GM23338 (cell line): Measurements from ENCODE around the gene IL1RL1. TPM values are rescaled to one million over a fixed set of nuclear protein-coding genes. Genes with fewer than 3 reads are reported as not detected.

ENCODE experiments used
- ATAC-seq: fragments of 200-7000 bp; cut with Tn5 transposase; 3 replicates; pipeline ENCODE4 v1.9.1; 2020
- DNase-seq: peaks from one replicate; pipeline ENCODE4 v3.0.0-alpha.2; 2015; ENCODE audit warnings: low spot score
- H2AFZ ChIP-seq: fragments of 200-600 bp; sonication (generic); 2 replicates; pipeline ENCODE4 v1.8.0; 2016; ENCODE audit warnings: antibody characterized with exemption, mild to moderate bottlenecking, moderate library complexity
- H3F3A ChIP-seq: fragments of 200-600 bp; sonication (generic); replicated peaks from 2 replicates; pipeline ENCODE4 v1.8.0; 2017; ENCODE audit warnings: antibody characterized with exemption, mixed run types, low read depth
- H3K27ac ChIP-seq: fragments of 200-600 bp; sonication (generic); 2 replicates; pipeline ENCODE4 v1.6.1; 2016; ENCODE audit warnings: low read depth
- H3K27me3 ChIP-seq: fragments of 200-600 bp; sonication (generic); 2 replicates; pipeline ENCODE4 v1.8.0; 2016; ENCODE audit warnings: mild to moderate bottlenecking, mixed run types, moderate library complexity; ENCODE audit not compliant: insufficient read depth
- H3K36me3 ChIP-seq: fragments of 200-600 bp; sonication (generic); 2 replicates; pipeline ENCODE4 v1.8.0; 2016; ENCODE audit warnings: mild to moderate bottlenecking; ENCODE audit not compliant: insufficient read depth
- H3K4me1 ChIP-seq: fragments of 200-600 bp; sonication (generic); 2 replicates; pipeline ENCODE4 v1.8.0; 2016; ENCODE audit warnings: mild to moderate bottlenecking, moderate library complexity; ENCODE audit not compliant: insufficient read depth
- H3K4me2 ChIP-seq: fragments of 200-600 bp; sonication (generic); 2 replicates; pipeline ENCODE4 v1.7.1; 2017; ENCODE audit warnings: mixed run types
- H3K4me3 ChIP-seq: fragments of 200-600 bp; sonication (generic); 2 replicates; pipeline ENCODE4 v1.6.1; 2016; ENCODE audit warnings: mixed run types
- H3K79me2 ChIP-seq: fragments of 200-600 bp; sonication (generic); replicated peaks from 2 replicates; pipeline ENCODE4 v1.8.0; 2017; ENCODE audit warnings: mild to moderate bottlenecking; ENCODE audit not compliant: insufficient read depth
- H3K9me2 ChIP-seq: fragments of 200-600 bp; sonication (generic); 2 replicates; pipeline ENCODE4 v1.8.0; 2017; ENCODE audit not compliant: insufficient read depth
- H4K20me1 ChIP-seq: fragments of 200-600 bp; sonication (generic); replicated peaks from 2 replicates; pipeline ENCODE4 v1.8.0; 2017; ENCODE audit warnings: mild to moderate bottlenecking; ENCODE audit not compliant: insufficient read depth
- H3K27ac Mint-ChIP-seq: 2 replicates; pipeline ENCODE4 v1.8.0; 2020; ENCODE audit warnings: inconsistent platforms, mild to moderate bottlenecking, moderate library complexity, mixed read lengths
- H3K27me3 Mint-ChIP-seq: 3 replicates; pipeline ENCODE4 v1.8.0; 2022; ENCODE audit warnings: low read depth, mild to moderate bottlenecking, moderate library complexity, mixed read lengths, inconsistent platforms; ENCODE audit not compliant: insufficient read depth, poor library complexity
- H3K36me3 Mint-ChIP-seq: 3 replicates; pipeline ENCODE4 v1.8.0; 2021; ENCODE audit warnings: low read depth, mild to moderate bottlenecking, inconsistent platforms, moderate library complexity, mixed read lengths
- H3K4me1 Mint-ChIP-seq: 3 replicates; pipeline ENCODE4 v1.8.0; 2020; ENCODE audit warnings: mild to moderate bottlenecking, inconsistent platforms, mixed read lengths
- H3K4me3 Mint-ChIP-seq: 3 replicates; pipeline ENCODE4 v1.8.0; 2021; ENCODE audit warnings: moderate library complexity, mild to moderate bottlenecking, inconsistent platforms, mixed read lengths
- H3K9me3 Mint-ChIP-seq: 3 replicates; pipeline ENCODE4 v1.8.0; 2020; ENCODE audit warnings: moderate library complexity, mild to moderate bottlenecking, inconsistent platforms, mixed read lengths
- CREB1 ChIP-seq: fragments of 250-450 bp; sonication (Bioruptor Pico); IDR thresholded peaks from 2 replicates; pipeline ENCODE4 v1.5.0; 2020; ENCODE audit warnings: low read depth, mild to moderate bottlenecking, moderate library complexity
- ETS1 ChIP-seq: IDR thresholded peaks from 2 replicates; pipeline ENCODE4 v1.6.1; 2016; ENCODE audit warnings: antibody characterized with exemption
- EZH2 ChIP-seq: fragments of 200-600 bp; sonication (generic); IDR thresholded peaks from one replicate; pipeline ENCODE4 v1.8.0; 2017; ENCODE audit warnings: antibody characterized with exemption, mild to moderate bottlenecking, low read depth; ENCODE audit not compliant: unreplicated experiment
- EZH2phosphoT487 ChIP-seq: fragments of 200-600 bp; sonication (generic); IDR thresholded peaks from one replicate; pipeline ENCODE4 v1.8.1; 2018; ENCODE audit warnings: antibody characterized with exemption; ENCODE audit not compliant: unreplicated experiment
- JUNB ChIP-seq: IDR thresholded peaks from one replicate; pipeline ENCODE4 v1.6.1; 2016; ENCODE audit warnings: antibody characterized with exemption; ENCODE audit not compliant: unreplicated experiment
- NANOG ChIP-seq: IDR thresholded peaks from 2 replicates; pipeline ENCODE4 v1.6.1; 2016; ENCODE audit warnings: antibody characterized with exemption, borderline replicate concordance
- POLR2AphosphoS5 ChIP-seq: IDR thresholded peaks from 2 replicates; pipeline ENCODE4 v1.6.1; 2016; ENCODE audit warnings: antibody characterized with exemption, low read depth
- STAT1 ChIP-seq: IDR thresholded peaks from one replicate; pipeline ENCODE4 v1.6.1; 2016; ENCODE audit warnings: antibody characterized with exemption; ENCODE audit not compliant: unreplicated experiment
- ZNF331 ChIP-seq: fragments of 250-450 bp; sonication (Bioruptor Pico); IDR thresholded peaks from 2 replicates; pipeline ENCODE4 v1.5.0; 2020; ENCODE audit warnings: low read depth, mild to moderate bottlenecking, moderate library complexity
- ZNF462 ChIP-seq: fragments of 250-450 bp; sonication (Bioruptor Pico); IDR thresholded peaks from 2 replicates; pipeline ENCODE4 v1.5.0; 2020; ENCODE audit warnings: mild to moderate bottlenecking, moderate library complexity
- polyA plus RNA-seq: library from polyadenylated mRNA; unstranded; fragments of >200 nt; fragmentation: Nextera tagmentation; extraction: Ambion mirVana; gene quantifications from 2 replicates; pipeline ENCODE4 v1.2.1, GENCODE V29; 2016
- total RNA-seq: library from RNA; depleted of rRNA; stranded (reverse); fragments of >200 nt; shearing (Covaris generic); gene quantifications from 2 replicates; pipeline ENCODE4 v1.2.3, GENCODE V29; 2014
- TF ChIP-seq, protein P1 (sequence below), 2 experiments: fragments of 200-600 bp in 1 of 2; sonication (generic) in 1 of 2; conservative IDR thresholded peaks; 2 replicates each; pipeline versions ENCODE4 v1.5.1 to v1.6.1; 2016 to 2017; ENCODE audit warnings: antibody characterized with exemption in 2 of 2, low read depth in 2 of 2, mild to moderate bottlenecking in 2 of 2, moderate library complexity in 1 of 2

IL1RL1 gene
- total and polyA plus RNA-seq, 2 experiments from 2014 or later: not detected

DNA sequence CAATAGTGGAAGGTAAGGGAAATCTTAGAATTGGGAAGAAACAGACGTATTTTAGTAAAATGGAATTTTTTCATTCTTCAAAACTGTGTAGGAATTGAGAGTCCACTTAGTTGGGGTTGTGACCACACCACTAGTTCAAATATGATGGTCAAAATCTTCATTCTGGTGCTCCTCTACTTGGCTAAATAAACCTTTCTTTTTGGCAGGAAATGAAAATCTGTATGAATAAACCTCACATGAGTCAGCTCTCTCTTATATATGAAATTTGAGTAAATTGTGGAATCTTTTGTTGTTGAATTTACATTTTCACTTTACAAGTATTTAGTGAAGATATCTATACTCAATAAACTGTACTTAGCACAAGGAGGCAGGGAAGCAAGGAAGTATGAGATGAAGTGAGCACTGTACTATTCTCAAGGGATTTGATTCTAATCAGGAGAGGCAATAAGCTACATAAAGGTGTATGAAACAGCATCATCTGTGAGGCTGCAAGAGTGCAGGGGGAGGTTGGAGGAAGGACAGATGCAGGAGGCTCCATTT is 64.8 kb downstream of the IL1RL1 start:
- no peaks in the 10 kb centered on the region; the same call in 1 of the 2 replicates for H3K36me3 ChIP-seq
- DNase-seq (no peak), ATAC-seq (no peak)
- Mint-ChIP-seq H3K4me3 (no peak overlapping the region), H3K9me3 (peaks cover 50% of the 10 kb centered on the region), H3K36me3 (peaks cover 16% of the 10 kb centered on the region), H3K27me3 (no peaks in the 10 kb centered on the region), H3K27ac (no peak overlapping the region), H3K4me1 (no peaks in the 10 kb centered on the region)
- H3K27me3 ChIP-seq: no peaks in the 10 kb centered on the region
- no peaks in the 10 kb centered on the region for H4K20me1 ChIP-seq
- no peaks in the 10 kb centered on the region for H3K4me1 ChIP-seq
- no peaks in the 10 kb centered on the region for H3K9me2 ChIP-seq
- H3K27ac ChIP-seq: no peak overlapping the region
- H3K4me2 ChIP-seq: no peak overlapping the region
- no peak overlapping the region for H2AFZ ChIP-seq
- H3F3A ChIP-seq: no peaks in the 10 kb centered on the region
- no peak overlapping the region for H3K4me3 ChIP-seq
- H3K79me2 ChIP-seq: no peaks in the 10 kb centered on the region
- TF ChIP-seq CREB1 (CRISPR knock-in tag) (no peak), EZH2 (no peak), ETS1 (no peak), ZNF331 (no peak), EZH2phosphoT487 (no peak), STAT1 (no peak)
- TF ChIP-seq, protein P1, sequence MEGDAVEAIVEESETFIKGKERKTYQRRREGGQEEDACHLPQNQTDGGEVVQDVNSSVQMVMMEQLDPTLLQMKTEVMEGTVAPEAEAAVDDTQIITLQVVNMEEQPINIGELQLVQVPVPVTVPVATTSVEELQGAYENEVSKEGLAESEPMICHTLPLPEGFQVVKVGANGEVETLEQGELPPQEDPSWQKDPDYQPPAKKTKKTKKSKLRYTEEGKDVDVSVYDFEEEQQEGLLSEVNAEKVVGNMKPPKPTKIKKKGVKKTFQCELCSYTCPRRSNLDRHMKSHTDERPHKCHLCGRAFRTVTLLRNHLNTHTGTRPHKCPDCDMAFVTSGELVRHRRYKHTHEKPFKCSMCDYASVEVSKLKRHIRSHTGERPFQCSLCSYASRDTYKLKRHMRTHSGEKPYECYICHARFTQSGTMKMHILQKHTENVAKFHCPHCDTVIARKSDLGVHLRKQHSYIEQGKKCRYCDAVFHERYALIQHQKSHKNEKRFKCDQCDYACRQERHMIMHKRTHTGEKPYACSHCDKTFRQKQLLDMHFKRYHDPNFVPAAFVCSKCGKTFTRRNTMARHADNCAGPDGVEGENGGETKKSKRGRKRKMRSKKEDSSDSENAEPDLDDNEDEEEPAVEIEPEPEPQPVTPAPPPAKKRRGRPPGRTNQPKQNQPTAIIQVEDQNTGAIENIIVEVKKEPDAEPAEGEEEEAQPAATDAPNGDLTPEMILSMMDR (conservative IDR thresholded peaks at IDR 0.05; ENCODE audit: low read depth in 2 of 2): no peak

DNA sequence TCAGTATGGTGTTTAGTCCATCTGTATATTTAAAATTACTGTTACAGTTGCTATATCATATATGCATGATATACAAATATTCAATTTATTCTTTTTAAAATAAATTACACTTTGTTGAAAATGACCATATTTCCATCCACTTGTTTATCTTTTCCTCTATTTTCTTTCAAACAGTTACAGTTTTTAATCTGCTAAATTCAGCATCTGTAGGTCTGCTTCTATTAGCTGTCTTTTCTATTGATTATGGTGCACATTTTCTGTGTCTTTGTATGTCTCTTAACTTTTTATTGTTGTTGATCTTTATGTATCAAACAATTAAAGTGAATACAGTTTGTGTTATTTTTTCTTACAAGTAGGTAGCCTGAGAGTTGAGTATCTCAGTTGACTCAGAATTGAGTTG is 72.4 kb downstream of the IL1RL1 start:
- H3K4me3 ChIP-seq: no peak overlapping the region
- H3K9me2 ChIP-seq: 0 out of 2 replicates have a peak, but pooled peaks cover 3% of the 10 kb centered on the region
- ATAC-seq (no peak), DNase-seq (no peak)
- Mint-ChIP-seq H3K27ac (no peak overlapping the region), H3K27me3 (no peaks in the 10 kb centered on the region), H3K36me3 (peaks cover 15% of the 10 kb centered on the region), H3K4me1 (no peaks in the 10 kb centered on the region), H3K4me3 (no peak overlapping the region), H3K9me3 (peaks cover 55% of the 10 kb centered on the region)
- no peak overlapping the region for H2AFZ ChIP-seq
- no peak overlapping the region for H3K27ac ChIP-seq
- H3K27me3 ChIP-seq: no peaks in the 10 kb centered on the region
- H3K36me3 ChIP-seq: no peaks in the 10 kb centered on the region
- no peak overlapping the region for H3K4me2 ChIP-seq
- H3K4me1 ChIP-seq: no peaks in the 10 kb centered on the region
- H3F3A ChIP-seq: no peaks in the 10 kb centered on the region
- H4K20me1 ChIP-seq: no peaks in the 10 kb centered on the region
- H3K79me2 ChIP-seq: no peaks in the 10 kb centered on the region
- TF ChIP-seq ZNF331: no peak
- TF ChIP-seq JUNB: no peak
- no peak for TF ChIP-seq EZH2phosphoT487
- no peak for TF ChIP-seq NANOG
- no peak for TF ChIP-seq EZH2
- no peak for TF ChIP-seq CREB1 (CRISPR knock-in tag)
- no peak for TF ChIP-seq ZNF462
- TF ChIP-seq STAT1: no peak
- TF ChIP-seq POLR2AphosphoS5: no peak
